ENCODE results near the gene GSTP1. TPM values are rescaled to one million over a fixed set of nuclear protein-coding genes. Genes with fewer than 3 reads are reported as not detected.

The GSTP1 gene
- total RNA-seq, 1 donor from 2014 or later: 436 TPM

- TF ChIP-seq CTCF (IDR thresholded peaks at IDR 0.05): no peak
- Mint-ChIP-seq H3K36me3 (no peaks in the 10 kb centered on the region), H3K27ac (no peak overlapping the region), H3K4me3 (no peak overlapping the region), H3K27me3 (ENCODE audit: insufficient read depth, low read depth) (peaks cover 10% of the 10 kb centered on the region), H3K9me3 (peaks cover 2% of the 10 kb centered on the region), H3K4me1 (peaks cover 14% of the 10 kb centered on the region)
- no peak for DNase-seq (ENCODE audit: low spot score)
- peaks cover 9% of the 10 kb centered on the region for H3K27me3 ChIP-seq
- H3K9me3 ChIP-seq (ENCODE audit: low read depth): no peaks in the 10 kb centered on the region
- no peaks in the 10 kb centered on the region for H4K20me1 ChIP-seq (ENCODE audit: low read depth)
- no peak overlapping the region for H3K4me3 ChIP-seq
- H3K4me2 ChIP-seq: no peak overlapping the region
- no peak overlapping the region for H3K9ac ChIP-seq
- H3F3A ChIP-seq (ENCODE audit: low read depth): peaks cover 13% of the 10 kb centered on the region
- H3K79me2 ChIP-seq (ENCODE audit: low read depth): no peaks in the 10 kb centered on the region
- peaks cover 8% of the 10 kb centered on the region for H3K4me1 ChIP-seq
- no peak overlapping the region for H2AFZ ChIP-seq (replicated peaks)
- no peaks in the 10 kb centered on the region for H3K36me3 ChIP-seq
- no peak overlapping the region for H3K27ac ChIP-seq
These were observed 51.0 kb downstream of the GSTP1 start for GRCh38 chr11:67634366-67635230.

GRCh38 chr11:67635231-67635521 lies 51.6 kb downstream of the GSTP1 start:
- peak overlapping the region; percentile 24 for H3K4me3 Mint-ChIP-seq
- Histone ChIP-seq H3K27me3 (peaks cover 15% of the 10 kb centered on the region), H3K36me3 (no peaks in the 10 kb centered on the region), H3K27ac (no peak overlapping the region), H3K4me1 (peaks cover 9% of the 10 kb centered on the region), H3K4me2 (no peak overlapping the region), H3K9ac (no peak overlapping the region), H3K4me3 (no peak overlapping the region), H3F3A (ENCODE audit: low read depth) (peaks cover 10% of the 10 kb centered on the region), H4K20me1 (ENCODE audit: low read depth) (no peaks in the 10 kb centered on the region), H3K9me3 (ENCODE audit: low read depth) (no peaks in the 10 kb centered on the region), H2AFZ (replicated peaks) (no peak overlapping the region), H3K79me2 (ENCODE audit: low read depth) (no peaks in the 10 kb centered on the region)
- DNase-seq (ENCODE audit: low spot score): no peak
- H3K9me3 Mint-ChIP-seq: peaks cover 2% of the 10 kb centered on the region
- peaks cover 11% of the 10 kb centered on the region for H3K27me3 Mint-ChIP-seq (ENCODE audit: insufficient read depth, low read depth)
- no peaks in the 10 kb centered on the region for H3K36me3 Mint-ChIP-seq
- TF ChIP-seq CTCF (IDR thresholded peaks at IDR 0.05): no peak
- no peak for TF ChIP-seq EZH2 (IDR thresholded peaks at IDR 0.05)
- TF ChIP-seq EZH2phosphoT487 (IDR thresholded peaks at IDR 0.05): no peak
- peaks cover 16% of the 10 kb centered on the region for H3K4me1 Mint-ChIP-seq
- H3K27ac Mint-ChIP-seq: no peak overlapping the region

Small RNA genes within 50 kb of the gene (small RNA-seq; reads per million reads assigned to genes)
- not detected for gene AP003385.3

Other genes starting within 250 kb of the GSTP1 start
- 1.1 and 17.8 TPM in 2 replicates for gene POLD4, start 230.3 kb upstream of the GSTP1 start, total RNA-seq (ENCODE audit: low replicate concordance)
- 2.0 and 3.7 TPM in 2 replicates for gene CLCF1, start 210.2 kb upstream of the GSTP1 start, total RNA-seq (ENCODE audit: low replicate concordance)
- 10.4 and 37.5 TPM in 2 replicates for gene RAD9A, start 191.8 kb upstream of the GSTP1 start, total RNA-seq (ENCODE audit: low replicate concordance)
- 102 and 189 TPM in 2 replicates for gene PPP1CA, start 182.0 kb upstream of the GSTP1 start, total RNA-seq (ENCODE audit: low replicate concordance)
- 0.15 and 1.1 TPM in 2 replicates for gene TBC1D10C, start 179.7 kb upstream of the GSTP1 start, total RNA-seq (ENCODE audit: low replicate concordance)
- gene CARNS1, start 168.1 kb upstream of the GSTP1 start, total RNA-seq (ENCODE audit: low replicate concordance): 0.22 and 0.52 TPM in 2 replicates
- gene RPS6KB2, start 155.3 kb upstream of the GSTP1 start, total RNA-seq (ENCODE audit: low replicate concordance): 23.7 and 51.3 TPM in 2 replicates
- gene PTPRCAP, start 146.1 kb upstream of the GSTP1 start, total RNA-seq (ENCODE audit: low replicate concordance): 1.1 TPM in 1 of 2 replicates, not detected in the other
- 25.5 and 68.4 TPM in 2 replicates for gene CORO1B, start 140.3 kb upstream of the GSTP1 start, total RNA-seq (ENCODE audit: low replicate concordance)
- not detected in 2 replicates for gene GPR152, start 131.1 kb upstream of the GSTP1 start, total RNA-seq (ENCODE audit: low replicate concordance)
- not detected in 2 replicates for gene CABP4, start 128.5 kb upstream of the GSTP1 start, total RNA-seq (ENCODE audit: low replicate concordance)
- gene TMEM134, start 114.6 kb upstream of the GSTP1 start, total RNA-seq (ENCODE audit: low replicate concordance): 68.1 and 88.8 TPM in 2 replicates
- 20.3 and 38.5 TPM in 2 replicates for gene AIP, start 100.8 kb upstream of the GSTP1 start, total RNA-seq (ENCODE audit: low replicate concordance)
- gene PITPNM1, start 78.4 kb upstream of the GSTP1 start, total RNA-seq (ENCODE audit: low replicate concordance): 7.7 and 32.8 TPM in 2 replicates
- 2.1 and 17.1 TPM in 2 replicates for gene CDK2AP2, start 75.7 kb upstream of the GSTP1 start, total RNA-seq (ENCODE audit: low replicate concordance)
- not detected in 2 replicates for gene CABP2, start 60.4 kb upstream of the GSTP1 start, total RNA-seq (ENCODE audit: low replicate concordance)
- gene NDUFV1, start 23.1 kb downstream of the GSTP1 start, total RNA-seq (ENCODE audit: low replicate concordance): 71.0 and 137 TPM in 2 replicates
- 1.6 and 4.1 TPM in 2 replicates for gene NUDT8, start 46.1 kb downstream of the GSTP1 start, total RNA-seq (ENCODE audit: low replicate concordance)
- not detected in 2 replicates for gene TBX10, start 56.0 kb downstream of the GSTP1 start, total RNA-seq (ENCODE audit: low replicate concordance)
- gene ACY3, start 66.9 kb downstream of the GSTP1 start, total RNA-seq (ENCODE audit: low replicate concordance): not detected in 2 replicates
- not detected in 2 replicates for gene ALDH3B2, start 90.8 kb downstream of the GSTP1 start, total RNA-seq (ENCODE audit: low replicate concordance)

All from neural progenitor cell (in vitro differentiated cells).